GM12878 (cell line): ENCODE results near the gene CCDC88C. TPM values are rescaled to one million over a fixed set of nuclear protein-coding genes. Genes with fewer than 3 reads are reported as not detected.

Experiments
- ASH2L ChIP-seq: fragments of 300-600, 200-600 bp; sonication (generic); IDR thresholded peaks from 2 replicates; pipeline ENCODE4 v1.6.1; 2017; ENCODE audit warnings: low read depth, mild to moderate bottlenecking, borderline replicate concordance
- CHD2 ChIP-seq: IDR thresholded peaks from 2 replicates; pipeline ENCODE4 v1.6.1; 2011; ENCODE audit warnings: low read depth, low read length, improper control_type of control experiment, borderline replicate concordance
- FOXM1 ChIP-seq: IDR thresholded peaks from 2 replicates; pipeline ENCODE4 v1.6.1; 2012; ENCODE audit warnings: low read depth, mild to moderate bottlenecking, inconsistent platforms, low read length, moderate library complexity
- IKZF1 ChIP-seq: fragments of 450-650 bp; conservative IDR thresholded peaks from 2 replicates; pipeline ENCODE4 v1.6.1; 2017; ENCODE audit warnings: antibody characterized with exemption, mild to moderate bottlenecking
- MYC ChIP-seq: IDR thresholded peaks from 2 replicates; pipeline ENCODE4 v1.6.1; 2011; ENCODE audit warnings: mild to moderate bottlenecking, low read length, moderate library complexity, inconsistent platforms; ENCODE audit not compliant: insufficient read depth, insufficient replicate concordance, insufficient read length, severe bottlenecking
- NFIC ChIP-seq: IDR thresholded peaks from 2 replicates; pipeline ENCODE4 v1.6.1; 2012; ENCODE audit warnings: low read depth, mild to moderate bottlenecking, inconsistent platforms, low read length, moderate library complexity
- NFXL1 ChIP-seq: fragments of 450-650 bp; IDR thresholded peaks from 2 replicates; pipeline ENCODE4 v1.6.1; 2017; ENCODE audit warnings: antibody characterized with exemption, mild to moderate bottlenecking, borderline replicate concordance
- PAX5 ChIP-seq: IDR thresholded peaks from 2 replicates; pipeline ENCODE4 v1.6.1; 2011; ENCODE audit warnings: low read depth, low read length, borderline replicate concordance
- PML ChIP-seq: IDR thresholded peaks from 2 replicates; pipeline ENCODE4 v1.6.1; 2012; ENCODE audit warnings: low read length, inconsistent platforms
- SPI1 ChIP-seq: IDR thresholded peaks from 2 replicates; pipeline ENCODE4 v1.6.1; 2011; ENCODE audit warnings: low read depth, mild to moderate bottlenecking, low read length, moderate library complexity, borderline replicate concordance; ENCODE audit not compliant: insufficient read depth
- TCF7 ChIP-seq: IDR thresholded peaks from 2 replicates; pipeline ENCODE4 v1.6.1; 2014; ENCODE audit warnings: antibody characterized with exemption, borderline replicate concordance
- polyA plus RNA-seq, 11 experiments: library from polyadenylated mRNA; depleted of rRNA in 4 of 11; unstranded in 6 of 11; stranded (reverse) in 5 of 11; fragments of >200 nt; fragmentation: Nextera tagmentation in 4 of 11; fragmentation: Illumina TruSeq in 1 of 11; extraction: Ambion mirVana in 4 of 11; extraction: Trizol in 1 of 11; gene quantifications; 1 replicate in 1 of 11; 2 replicates in 10 of 11; pipeline versions ENCODE4 v1.2.1 to v1.2.3, GENCODE V29; 2011 to 2016; ENCODE audit warnings: inconsistent platforms in 2 of 11, missing spikeins in 2 of 11, low read depth in 1 of 11
- total RNA-seq, 4 experiments: library from RNA; depleted of rRNA in 3 of 4; stranded (reverse); fragments of >200 nt in 3 of 4; fragmentation: Illumina TruSeq in 1 of 4; extraction: Trizol in 1 of 4; gene quantifications; 2 replicates each; pipeline versions ENCODE4 v1.2.1 to v1.2.3, GENCODE V29; 2013 to 2021
- TF ChIP-seq, protein P1 (sequence below): fragments of 450-650 bp; formaldehyde crosslinking; IDR thresholded peaks from 2 replicates; pipeline ENCODE4 v1.5.0; 2022; ENCODE audit warnings: mild to moderate bottlenecking, missing genetic modification characterization
- TF ChIP-seq, protein P2 (sequence below): fragments of 450-650 bp; IDR thresholded peaks from 2 replicates; pipeline ENCODE4 v1.6.1; 2014; ENCODE audit warnings: mild to moderate bottlenecking
- TF ChIP-seq, protein P3 (sequence below): IDR thresholded peaks from 2 replicates; pipeline ENCODE4 v1.6.1; 2012; ENCODE audit warnings: mild to moderate bottlenecking, low read depth, low read length
- TF ChIP-seq, protein P4 (sequence below), 3 experiments: IDR thresholded peaks in 2 of 3; conservative IDR thresholded peaks in 1 of 3; 2 replicates each; pipeline ENCODE4 v1.5.1; 2011; ENCODE audit warnings: low read depth in 3 of 3, low read length in 3 of 3, mild to moderate bottlenecking in 3 of 3, control low read depth in 2 of 3, moderate library complexity in 2 of 3, inconsistent platforms in 1 of 3, mixed read lengths in 1 of 3; ENCODE audit not compliant: control insufficient read depth in 2 of 3, insufficient read depth in 1 of 3; ENCODE audit errors: extremely low read depth in 1 of 3
- TF ChIP-seq, protein P5 (sequence below): fragments of 150-350 bp; IDR thresholded peaks from 2 replicates; pipeline ENCODE4 v1.6.1; 2014; ENCODE audit warnings: mild to moderate bottlenecking, low read depth, low read length
- TF ChIP-seq, protein P6 (sequence below): IDR thresholded peaks from 2 replicates; pipeline ENCODE4 v1.6.1; 2011; ENCODE audit warnings: low read depth, mild to moderate bottlenecking, low read length, moderate library complexity, borderline replicate concordance; ENCODE audit errors: extremely low read depth

The CCDC88C gene
- total and polyA plus RNA-seq, 10 of the 15 experiments (the other 5 are each of a cell fraction or from before 2014, with no cell fraction given): 4.0 to 79.6 (median 36.6) TPM

DNA sequence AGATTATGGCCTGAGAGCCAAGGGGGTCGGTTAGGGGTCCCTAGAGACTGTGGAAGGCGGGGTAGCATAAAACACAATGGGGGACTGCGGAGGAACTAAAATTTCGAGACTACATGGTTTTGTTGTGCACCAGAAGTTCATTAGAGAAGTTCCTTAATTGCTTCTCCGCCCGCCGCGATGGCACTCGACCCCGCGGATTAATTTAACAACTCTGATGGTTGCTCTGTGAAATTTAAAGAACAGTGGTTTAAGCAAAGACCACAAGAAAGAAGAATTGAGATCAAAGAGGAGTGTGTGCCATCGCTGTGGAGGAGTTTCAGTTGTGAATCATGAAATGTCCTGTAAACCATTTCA lies 1.4 kb upstream of the CCDC88C start (continued):
- TF ChIP-seq, protein P1, sequence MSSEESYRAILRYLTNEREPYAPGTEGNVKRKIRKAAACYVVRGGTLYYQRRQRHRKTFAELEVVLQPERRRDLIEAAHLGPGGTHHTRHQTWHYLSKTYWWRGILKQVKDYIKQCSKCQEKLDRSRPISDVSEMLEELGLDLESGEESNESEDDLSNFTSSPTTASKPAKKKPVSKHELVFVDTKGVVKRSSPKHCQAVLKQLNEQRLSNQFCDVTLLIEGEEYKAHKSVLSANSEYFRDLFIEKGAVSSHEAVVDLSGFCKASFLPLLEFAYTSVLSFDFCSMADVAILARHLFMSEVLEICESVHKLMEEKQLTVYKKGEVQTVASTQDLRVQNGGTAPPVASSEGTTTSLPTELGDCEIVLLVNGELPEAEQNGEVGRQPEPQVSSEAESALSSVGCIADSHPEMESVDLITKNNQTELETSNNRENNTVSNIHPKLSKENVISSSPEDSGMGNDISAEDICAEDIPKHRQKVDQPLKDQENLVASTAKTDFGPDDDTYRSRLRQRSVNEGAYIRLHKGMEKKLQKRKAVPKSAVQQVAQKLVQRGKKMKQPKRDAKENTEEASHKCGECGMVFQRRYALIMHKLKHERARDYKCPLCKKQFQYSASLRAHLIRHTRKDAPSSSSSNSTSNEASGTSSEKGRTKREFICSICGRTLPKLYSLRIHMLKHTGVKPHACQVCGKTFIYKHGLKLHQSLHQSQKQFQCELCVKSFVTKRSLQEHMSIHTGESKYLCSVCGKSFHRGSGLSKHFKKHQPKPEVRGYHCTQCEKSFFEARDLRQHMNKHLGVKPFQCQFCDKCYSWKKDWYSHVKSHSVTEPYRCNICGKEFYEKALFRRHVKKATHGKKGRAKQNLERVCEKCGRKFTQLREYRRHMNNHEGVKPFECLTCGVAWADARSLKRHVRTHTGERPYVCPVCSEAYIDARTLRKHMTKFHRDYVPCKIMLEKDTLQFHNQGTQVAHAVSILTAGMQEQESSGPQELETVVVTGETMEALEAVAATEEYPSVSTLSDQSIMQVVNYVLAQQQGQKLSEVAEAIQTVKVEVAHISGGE: no peak
- TF ChIP-seq IKZF1 (peak; percentile 26; the same call in 1 of the 2 replicates), SPI1 (peak; percentile 20; the same call in 1 of the 2 replicates), TCF7 (peak; percentile 87; the same call in 1 of the 2 replicates), NFIC (no peak), ASH2L (no peak), NFXL1 (no peak), FOXM1 (0 out of 2 replicates have a peak, but pooled peaks have one; percentile 57), PAX5 (no peak; the same call in 1 of the 2 replicates), PML (no peak), CHD2 (no peak), MYC (no peak)
- TF ChIP-seq, protein P2, sequence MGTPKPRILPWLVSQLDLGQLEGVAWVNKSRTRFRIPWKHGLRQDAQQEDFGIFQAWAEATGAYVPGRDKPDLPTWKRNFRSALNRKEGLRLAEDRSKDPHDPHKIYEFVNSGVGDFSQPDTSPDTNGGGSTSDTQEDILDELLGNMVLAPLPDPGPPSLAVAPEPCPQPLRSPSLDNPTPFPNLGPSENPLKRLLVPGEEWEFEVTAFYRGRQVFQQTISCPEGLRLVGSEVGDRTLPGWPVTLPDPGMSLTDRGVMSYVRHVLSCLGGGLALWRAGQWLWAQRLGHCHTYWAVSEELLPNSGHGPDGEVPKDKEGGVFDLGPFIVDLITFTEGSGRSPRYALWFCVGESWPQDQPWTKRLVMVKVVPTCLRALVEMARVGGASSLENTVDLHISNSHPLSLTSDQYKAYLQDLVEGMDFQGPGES: no peak
- TF ChIP-seq, protein P3, sequence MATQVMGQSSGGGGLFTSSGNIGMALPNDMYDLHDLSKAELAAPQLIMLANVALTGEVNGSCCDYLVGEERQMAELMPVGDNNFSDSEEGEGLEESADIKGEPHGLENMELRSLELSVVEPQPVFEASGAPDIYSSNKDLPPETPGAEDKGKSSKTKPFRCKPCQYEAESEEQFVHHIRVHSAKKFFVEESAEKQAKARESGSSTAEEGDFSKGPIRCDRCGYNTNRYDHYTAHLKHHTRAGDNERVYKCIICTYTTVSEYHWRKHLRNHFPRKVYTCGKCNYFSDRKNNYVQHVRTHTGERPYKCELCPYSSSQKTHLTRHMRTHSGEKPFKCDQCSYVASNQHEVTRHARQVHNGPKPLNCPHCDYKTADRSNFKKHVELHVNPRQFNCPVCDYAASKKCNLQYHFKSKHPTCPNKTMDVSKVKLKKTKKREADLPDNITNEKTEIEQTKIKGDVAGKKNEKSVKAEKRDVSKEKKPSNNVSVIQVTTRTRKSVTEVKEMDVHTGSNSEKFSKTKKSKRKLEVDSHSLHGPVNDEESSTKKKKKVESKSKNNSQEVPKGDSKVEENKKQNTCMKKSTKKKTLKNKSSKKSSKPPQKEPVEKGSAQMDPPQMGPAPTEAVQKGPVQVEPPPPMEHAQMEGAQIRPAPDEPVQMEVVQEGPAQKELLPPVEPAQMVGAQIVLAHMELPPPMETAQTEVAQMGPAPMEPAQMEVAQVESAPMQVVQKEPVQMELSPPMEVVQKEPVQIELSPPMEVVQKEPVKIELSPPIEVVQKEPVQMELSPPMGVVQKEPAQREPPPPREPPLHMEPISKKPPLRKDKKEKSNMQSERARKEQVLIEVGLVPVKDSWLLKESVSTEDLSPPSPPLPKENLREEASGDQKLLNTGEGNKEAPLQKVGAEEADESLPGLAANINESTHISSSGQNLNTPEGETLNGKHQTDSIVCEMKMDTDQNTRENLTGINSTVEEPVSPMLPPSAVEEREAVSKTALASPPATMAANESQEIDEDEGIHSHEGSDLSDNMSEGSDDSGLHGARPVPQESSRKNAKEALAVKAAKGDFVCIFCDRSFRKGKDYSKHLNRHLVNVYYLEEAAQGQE: no peak
- TF ChIP-seq, protein P4, sequence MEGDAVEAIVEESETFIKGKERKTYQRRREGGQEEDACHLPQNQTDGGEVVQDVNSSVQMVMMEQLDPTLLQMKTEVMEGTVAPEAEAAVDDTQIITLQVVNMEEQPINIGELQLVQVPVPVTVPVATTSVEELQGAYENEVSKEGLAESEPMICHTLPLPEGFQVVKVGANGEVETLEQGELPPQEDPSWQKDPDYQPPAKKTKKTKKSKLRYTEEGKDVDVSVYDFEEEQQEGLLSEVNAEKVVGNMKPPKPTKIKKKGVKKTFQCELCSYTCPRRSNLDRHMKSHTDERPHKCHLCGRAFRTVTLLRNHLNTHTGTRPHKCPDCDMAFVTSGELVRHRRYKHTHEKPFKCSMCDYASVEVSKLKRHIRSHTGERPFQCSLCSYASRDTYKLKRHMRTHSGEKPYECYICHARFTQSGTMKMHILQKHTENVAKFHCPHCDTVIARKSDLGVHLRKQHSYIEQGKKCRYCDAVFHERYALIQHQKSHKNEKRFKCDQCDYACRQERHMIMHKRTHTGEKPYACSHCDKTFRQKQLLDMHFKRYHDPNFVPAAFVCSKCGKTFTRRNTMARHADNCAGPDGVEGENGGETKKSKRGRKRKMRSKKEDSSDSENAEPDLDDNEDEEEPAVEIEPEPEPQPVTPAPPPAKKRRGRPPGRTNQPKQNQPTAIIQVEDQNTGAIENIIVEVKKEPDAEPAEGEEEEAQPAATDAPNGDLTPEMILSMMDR (IDR thresholded peaks at IDR 0.05 in 2 of 3, conservative IDR thresholded peaks at IDR 0.05 in 1 of 3; ENCODE audit: control insufficient read depth in 2 of 3, extremely low read depth in 1 of 3, insufficient read depth in 1 of 3, low read depth in 3 of 3, low read length in 3 of 3): no peak
- TF ChIP-seq, protein P5, sequence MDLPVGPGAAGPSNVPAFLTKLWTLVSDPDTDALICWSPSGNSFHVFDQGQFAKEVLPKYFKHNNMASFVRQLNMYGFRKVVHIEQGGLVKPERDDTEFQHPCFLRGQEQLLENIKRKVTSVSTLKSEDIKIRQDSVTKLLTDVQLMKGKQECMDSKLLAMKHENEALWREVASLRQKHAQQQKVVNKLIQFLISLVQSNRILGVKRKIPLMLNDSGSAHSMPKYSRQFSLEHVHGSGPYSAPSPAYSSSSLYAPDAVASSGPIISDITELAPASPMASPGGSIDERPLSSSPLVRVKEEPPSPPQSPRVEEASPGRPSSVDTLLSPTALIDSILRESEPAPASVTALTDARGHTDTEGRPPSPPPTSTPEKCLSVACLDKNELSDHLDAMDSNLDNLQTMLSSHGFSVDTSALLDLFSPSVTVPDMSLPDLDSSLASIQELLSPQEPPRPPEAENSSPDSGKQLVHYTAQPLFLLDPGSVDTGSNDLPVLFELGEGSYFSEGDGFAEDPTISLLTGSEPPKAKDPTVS: no peak
- TF ChIP-seq, protein P6, sequence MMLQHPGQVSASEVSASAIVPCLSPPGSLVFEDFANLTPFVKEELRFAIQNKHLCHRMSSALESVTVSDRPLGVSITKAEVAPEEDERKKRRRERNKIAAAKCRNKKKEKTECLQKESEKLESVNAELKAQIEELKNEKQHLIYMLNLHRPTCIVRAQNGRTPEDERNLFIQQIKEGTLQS: no peak
